Measurements from ENCODE around the gene CFAP65. TPM values are rescaled to one million over a fixed set of nuclear protein-coding genes. Genes with fewer than 3 reads are reported as not detected.

The CFAP65 gene
- total and polyA plus RNA-seq, 2 donors = 0.05 to 0.27 TPM

DNA sequence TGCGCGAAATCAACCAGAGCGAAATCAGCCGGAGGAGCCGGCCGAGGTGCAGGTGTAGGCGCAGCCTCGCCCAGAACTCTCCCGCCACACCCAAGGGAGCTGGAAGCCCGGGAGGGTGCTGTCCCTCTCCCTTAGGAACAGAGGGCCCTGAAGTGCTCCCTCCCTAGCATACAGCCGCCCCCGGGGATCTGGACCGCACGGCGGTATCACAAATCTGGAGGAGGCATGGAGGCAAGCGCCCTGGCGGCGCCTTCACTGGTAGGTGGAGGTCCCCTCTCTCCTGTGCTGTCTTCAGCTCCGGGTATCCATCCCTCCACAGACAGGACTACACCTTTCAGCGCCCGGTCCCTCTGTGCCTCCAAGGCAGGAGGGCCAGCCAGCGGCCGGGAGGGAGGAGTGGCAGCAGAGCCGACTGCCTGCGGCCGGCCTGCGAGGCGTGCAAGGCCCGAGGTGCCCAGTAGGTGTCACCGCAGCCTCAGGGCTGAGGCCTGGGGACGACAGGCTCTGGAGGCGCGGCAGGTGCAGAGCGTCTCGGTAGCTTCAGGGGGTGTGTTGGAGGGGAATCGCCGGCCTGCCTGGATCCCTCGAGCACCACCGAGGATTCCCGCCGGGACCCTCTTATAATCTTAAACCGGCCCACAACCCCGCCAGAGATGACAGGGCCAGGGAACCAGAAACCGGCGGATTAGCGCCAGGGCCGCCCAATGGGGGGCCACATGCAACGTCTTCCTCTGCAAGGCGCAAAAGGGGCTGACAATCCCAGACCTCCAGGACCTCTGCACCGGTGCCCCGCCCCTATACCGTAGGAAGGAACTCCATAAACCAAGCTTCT lies 16.6 kb upstream of the CFAP65 start:
- Histone ChIP-seq H3K4me3 (ENCODE audit: low read length in 2 of 2) (no peak overlapping the region), H3K9me3 (ENCODE audit: control insufficient read depth in 2 of 2, insufficient read depth in 1 of 2, low read length in 1 of 2) (peaks cover 0 to 6% of the 10 kb centered on the region in 2 donors), H3K27me3 (ENCODE audit: control insufficient read depth in 2 of 2, insufficient read depth in 1 of 2, low read length in 1 of 2) (peaks cover 66 to 93% of the 10 kb centered on the region in 2 donors), H3K36me3 (ENCODE audit: control insufficient read depth in 2 of 2, insufficient read depth in 2 of 2, low read length in 1 of 2) (no peaks in the 10 kb centered on the region), H3K27ac (ENCODE audit: low read depth in 1 of 2, low read length in 1 of 2) (no peak overlapping the region), H3K4me1 (ENCODE audit: control insufficient read depth in 2 of 2, insufficient read depth in 2 of 2, low read length in 2 of 2) (peaks cover 0 to 2% of the 10 kb centered on the region in 2 donors)
- peak; percentile 21 to 78 (median 47) for DNase-seq (ENCODE audit: low read depth in 6 of 9, low spot score in 9 of 9)
- WGBS = 4% methylated on average over 52 of the region's 52 CpGs

- 17% methylated on average over 40 of the region's 40 CpGs for WGBS
- DNase-seq (ENCODE audit: low read depth in 6 of 9, low spot score in 9 of 9) = no peak
- Histone ChIP-seq H3K27me3 (ENCODE audit: control insufficient read depth in 2 of 2, insufficient read depth in 1 of 2, low read length in 1 of 2) (peaks cover 59 to 87% of the 10 kb centered on the region in 2 donors), H3K36me3 (ENCODE audit: control insufficient read depth in 2 of 2, insufficient read depth in 2 of 2, low read length in 1 of 2) (no peaks in the 10 kb centered on the region), H3K27ac (ENCODE audit: low read depth in 1 of 2, low read length in 1 of 2) (no peak overlapping the region), H3K4me1 (ENCODE audit: control insufficient read depth in 2 of 2, insufficient read depth in 2 of 2, low read length in 2 of 2) (peaks cover 0 to 2% of the 10 kb centered on the region in 2 donors), H3K9me3 (ENCODE audit: control insufficient read depth in 2 of 2, insufficient read depth in 1 of 2, low read length in 1 of 2) (peaks cover 0 to 6% of the 10 kb centered on the region in 2 donors), H3K4me3 (ENCODE audit: low read length in 2 of 2) (no peak overlapping the region)
These were observed 15.8 kb upstream of the CFAP65 start for GRCh38 chr2:219056896-219057708.

DNA sequence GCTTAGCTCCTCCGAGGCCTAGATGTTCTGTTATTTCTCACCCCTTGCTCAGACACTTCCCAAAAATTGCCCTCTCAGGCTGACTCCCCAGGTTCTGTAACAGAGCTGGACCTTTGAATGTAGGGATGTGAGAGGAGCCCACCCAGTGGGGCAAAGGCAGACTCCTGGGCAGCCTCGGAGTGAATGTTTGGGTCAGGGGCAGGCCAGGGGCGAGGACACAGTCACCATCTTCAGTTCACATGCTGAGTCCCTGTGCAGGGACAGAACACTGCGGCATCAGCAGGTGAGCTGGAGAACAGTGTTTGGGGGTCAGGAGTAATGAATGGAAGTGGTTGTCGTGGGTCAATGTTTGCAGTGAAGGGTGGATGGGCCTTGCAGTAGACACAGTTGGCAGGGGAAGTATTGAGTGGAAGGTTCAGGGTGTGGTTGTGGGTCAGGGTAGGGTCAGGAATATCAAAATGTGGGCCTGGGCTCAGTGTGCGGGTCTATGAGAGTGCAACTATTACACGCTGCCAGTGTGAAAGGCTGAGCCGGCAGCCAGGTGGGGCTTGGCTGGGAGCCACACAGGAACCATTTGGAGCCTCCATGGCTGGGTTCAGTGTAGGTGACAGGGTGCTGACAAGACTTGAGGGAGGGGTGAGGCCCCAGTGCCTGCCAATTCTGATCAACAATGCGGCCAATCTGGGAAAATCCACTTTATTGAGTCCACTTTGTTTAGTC lies 15.0 kb upstream of the CFAP65 start:
- peaks cover 55 to 84% of the 10 kb centered on the region in 2 donors for H3K27me3 ChIP-seq (ENCODE audit: control insufficient read depth in 2 of 2, insufficient read depth in 1 of 2, low read length in 1 of 2)
- 81% methylated on average over 9 of the region's 9 CpGs for WGBS
- H3K4me3 ChIP-seq (ENCODE audit: low read length in 2 of 2) = no peak overlapping the region
- no peak for DNase-seq (ENCODE audit: low read depth in 6 of 9, low spot score in 9 of 9)
- H3K27ac ChIP-seq (ENCODE audit: low read depth in 1 of 2, low read length in 1 of 2) = no peak overlapping the region
- H3K36me3 ChIP-seq (ENCODE audit: control insufficient read depth in 2 of 2, insufficient read depth in 2 of 2, low read length in 1 of 2) = no peaks in the 10 kb centered on the region
- H3K9me3 ChIP-seq (ENCODE audit: control insufficient read depth in 2 of 2, insufficient read depth in 1 of 2, low read length in 1 of 2) = peaks cover 0 to 6% of the 10 kb centered on the region in 2 donors
- H3K4me1 ChIP-seq (ENCODE audit: control insufficient read depth in 2 of 2, insufficient read depth in 2 of 2, low read length in 2 of 2) = peaks cover 0 to 2% of the 10 kb centered on the region in 2 donors

- no peak overlapping the region for H3K4me3 ChIP-seq (ENCODE audit: low read length in 2 of 2)
- peaks cover 43 to 78% of the 10 kb centered on the region in 2 donors for H3K27me3 ChIP-seq (ENCODE audit: control insufficient read depth in 2 of 2, insufficient read depth in 1 of 2, low read length in 1 of 2)
- H3K4me1 ChIP-seq (ENCODE audit: control insufficient read depth in 2 of 2, insufficient read depth in 2 of 2, low read length in 2 of 2) = peaks cover 0 to 2% of the 10 kb centered on the region in 2 donors
- DNase-seq (ENCODE audit: low read depth in 6 of 9, low spot score in 9 of 9) = no peak
- H3K9me3 ChIP-seq (ENCODE audit: control insufficient read depth in 2 of 2, insufficient read depth in 1 of 2, low read length in 1 of 2) = peaks cover 0 to 6% of the 10 kb centered on the region in 2 donors
- WGBS = 91% methylated on average over 43 of the region's 43 CpGs
- H3K27ac ChIP-seq (ENCODE audit: low read depth in 1 of 2, low read length in 1 of 2) = no peak overlapping the region
- no peaks in the 10 kb centered on the region for H3K36me3 ChIP-seq (ENCODE audit: control insufficient read depth in 2 of 2, insufficient read depth in 2 of 2, low read length in 1 of 2)
These were observed 13.9 kb upstream of the CFAP65 start for GRCh38 chr2:219054956-219055903.

DNA sequence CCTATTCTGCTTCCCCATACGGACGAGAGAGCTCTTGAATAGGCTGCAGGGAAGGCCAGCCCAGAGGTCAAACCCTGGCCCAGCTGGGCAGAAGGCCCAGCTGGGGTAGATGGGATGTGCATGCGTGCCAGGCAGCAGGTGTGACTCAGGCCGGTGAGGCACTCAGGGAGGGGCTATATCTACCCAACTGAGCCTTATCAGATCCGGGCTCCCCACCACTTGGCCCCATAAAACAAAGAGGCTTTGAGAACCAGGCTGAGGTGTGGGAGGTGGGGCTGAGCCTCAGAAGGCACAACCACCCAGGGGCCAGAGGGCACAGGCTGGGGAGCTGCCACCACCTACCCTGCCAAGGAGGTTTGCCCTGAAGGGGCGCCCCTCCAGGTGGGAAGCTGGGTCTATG lies 8.0 kb upstream of the CFAP65 start:
- H3K27me3 ChIP-seq (ENCODE audit: control insufficient read depth in 2 of 2, insufficient read depth in 1 of 2, low read length in 1 of 2) = peaks cover 0 to 43% of the 10 kb centered on the region in 2 donors
- no peak overlapping the region for H3K27ac ChIP-seq (ENCODE audit: low read depth in 1 of 2, low read length in 1 of 2)
- H3K4me1 ChIP-seq (ENCODE audit: control insufficient read depth in 2 of 2, insufficient read depth in 2 of 2, low read length in 2 of 2) = no peaks in the 10 kb centered on the region
- H3K9me3 ChIP-seq (ENCODE audit: control insufficient read depth in 2 of 2, insufficient read depth in 1 of 2, low read length in 1 of 2) = no peaks in the 10 kb centered on the region
- DNase-seq (ENCODE audit: low read depth in 6 of 9, low spot score in 9 of 9) = no peak
- no peak overlapping the region for H3K4me3 ChIP-seq (ENCODE audit: low read length in 2 of 2)
- no peaks in the 10 kb centered on the region for H3K36me3 ChIP-seq (ENCODE audit: control insufficient read depth in 2 of 2, insufficient read depth in 2 of 2, low read length in 1 of 2)
- WGBS = 80% methylated on average over 6 of the region's 6 CpGs

- Histone ChIP-seq H3K4me3 (ENCODE audit: low read length in 2 of 2) (no peak overlapping the region), H3K36me3 (ENCODE audit: control insufficient read depth in 2 of 2, insufficient read depth in 2 of 2, low read length in 1 of 2) (no peaks in the 10 kb centered on the region), H3K4me1 (ENCODE audit: control insufficient read depth in 2 of 2, insufficient read depth in 2 of 2, low read length in 2 of 2) (no peaks in the 10 kb centered on the region), H3K27me3 (ENCODE audit: control insufficient read depth in 2 of 2, insufficient read depth in 1 of 2, low read length in 1 of 2) (peaks cover 10 to 53% of the 10 kb centered on the region in 2 donors), H3K9me3 (ENCODE audit: control insufficient read depth in 2 of 2, insufficient read depth in 1 of 2, low read length in 1 of 2) (no peaks in the 10 kb centered on the region), H3K27ac (ENCODE audit: low read depth in 1 of 2, low read length in 1 of 2) (no peak overlapping the region)
- 12% methylated on average over 6 of the region's 6 CpGs for WGBS
- DNase-seq (ENCODE audit: low read depth in 6 of 9, low spot score in 9 of 9) = peak in 2 of 9 donors; percentile 21 to 35
These were observed 4.7 kb upstream of the CFAP65 start for GRCh38 chr2:219045937-219046550.

DNA sequence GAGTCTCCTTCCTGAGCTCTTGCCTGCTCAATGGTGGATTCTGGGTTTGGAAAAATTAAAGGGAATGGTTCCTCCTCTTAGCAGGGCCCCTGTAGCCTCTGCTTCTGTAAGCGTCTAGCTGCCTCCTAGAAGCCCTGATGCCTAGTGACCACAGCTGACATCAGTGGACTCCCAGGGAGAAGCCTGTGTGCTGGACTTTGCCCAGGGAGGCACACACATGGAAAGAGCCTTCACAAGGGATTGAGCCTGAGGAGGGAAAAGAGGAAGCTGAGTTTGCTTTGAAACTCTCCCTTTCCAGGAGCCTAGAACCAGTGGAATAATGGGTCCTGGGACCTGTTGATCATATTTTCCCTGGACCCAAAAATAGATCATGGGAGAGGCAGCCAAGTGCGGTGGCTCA lies 1.4 kb upstream of the CFAP65 start:
- H3K36me3 ChIP-seq (ENCODE audit: control insufficient read depth in 2 of 2, insufficient read depth in 2 of 2, low read length in 1 of 2) = no peaks in the 10 kb centered on the region
- 80% methylated on average over 2 of the region's 2 CpGs for WGBS
- no peaks in the 10 kb centered on the region for H3K4me1 ChIP-seq (ENCODE audit: control insufficient read depth in 2 of 2, insufficient read depth in 2 of 2, low read length in 2 of 2)
- no peak for DNase-seq (ENCODE audit: low read depth in 6 of 9, low spot score in 9 of 9)
- H3K9me3 ChIP-seq (ENCODE audit: control insufficient read depth in 2 of 2, insufficient read depth in 1 of 2, low read length in 1 of 2) = no peaks in the 10 kb centered on the region
- H3K27me3 ChIP-seq (ENCODE audit: control insufficient read depth in 2 of 2, insufficient read depth in 1 of 2, low read length in 1 of 2) = peaks cover 10 to 58% of the 10 kb centered on the region in 2 donors
- no peak overlapping the region for H3K27ac ChIP-seq (ENCODE audit: low read depth in 1 of 2, low read length in 1 of 2)
- no peak overlapping the region for H3K4me3 ChIP-seq (ENCODE audit: low read length in 2 of 2)

GRCh38 chr2:219042157-219042556 lies 841 bp upstream of the CFAP65 start:
- no peaks in the 10 kb centered on the region for H3K9me3 ChIP-seq (ENCODE audit: control insufficient read depth in 2 of 2, insufficient read depth in 1 of 2, low read length in 1 of 2)
- peaks cover 10 to 58% of the 10 kb centered on the region in 2 donors for H3K27me3 ChIP-seq (ENCODE audit: control insufficient read depth in 2 of 2, insufficient read depth in 1 of 2, low read length in 1 of 2)
- no peak for DNase-seq (ENCODE audit: low read depth in 6 of 9, low spot score in 9 of 9)
- H3K4me1 ChIP-seq (ENCODE audit: control insufficient read depth in 2 of 2, insufficient read depth in 2 of 2, low read length in 2 of 2) = no peaks in the 10 kb centered on the region
- no peak overlapping the region for H3K4me3 ChIP-seq (ENCODE audit: low read length in 2 of 2)
- no peak overlapping the region for H3K27ac ChIP-seq (ENCODE audit: low read depth in 1 of 2, low read length in 1 of 2)
- H3K36me3 ChIP-seq (ENCODE audit: control insufficient read depth in 2 of 2, insufficient read depth in 2 of 2, low read length in 1 of 2) = no peaks in the 10 kb centered on the region
- WGBS = 85% methylated on average over 4 of the region's 4 CpGs
